BLaER1 (cell line): ENCODE results near the gene HS6ST1.

Experiments used
- H3K27ac ChIP-seq: shearing (Covaris generic); formaldehyde crosslinking; 2 replicates; pipeline ENCODE4 v1.8.1; 2022
- H3K27me3 ChIP-seq: shearing (Covaris generic); formaldehyde crosslinking; 2 replicates; pipeline ENCODE4 v1.8.1; 2022
- H3K36me3 ChIP-seq: shearing (Covaris generic); formaldehyde crosslinking; 2 replicates; pipeline ENCODE4 v1.8.1; 2022
- H3K4me1 ChIP-seq: shearing (Covaris generic); formaldehyde crosslinking; 2 replicates; pipeline ENCODE4 v1.8.1; 2022
- H3K4me2 ChIP-seq: shearing (Covaris generic); formaldehyde crosslinking; 2 replicates; pipeline ENCODE4 v1.8.1; 2022
- H3K4me3 ChIP-seq: shearing (Covaris generic); formaldehyde crosslinking; 2 replicates; pipeline ENCODE4 v1.8.1; 2022
- H3K9ac ChIP-seq: shearing (Covaris generic); formaldehyde crosslinking; 2 replicates; pipeline ENCODE4 v1.8.1; 2022
- H3K9me3 ChIP-seq: shearing (Covaris generic); formaldehyde crosslinking; 2 replicates; pipeline ENCODE4 v1.8.1; 2022
- H4K20me1 ChIP-seq: shearing (Covaris generic); formaldehyde crosslinking; 2 replicates; pipeline ENCODE4 v1.8.1; 2022
- Cebpa-rat ChIP-seq: shearing (Covaris generic); IDR thresholded peaks from 2 replicates; pipeline ENCODE4 v1.8.1; 2022

HS6ST1 gene

GRCh38 chr2:128300151-128301020 lies 18.3 kb downstream of the HS6ST1 start:
- 0 out of 2 replicates have a peak overlapping the region, but pooled peaks have one; percentile 70 for H3K27ac ChIP-seq
- H4K20me1 ChIP-seq = peaks cover 100% of the 10 kb centered on the region
- H3K9me3 ChIP-seq = 0 out of 2 replicates have a peak, but pooled peaks cover 6% of the 10 kb centered on the region
- no peak overlapping the region for H3K4me3 ChIP-seq
- H3K4me1 ChIP-seq = peaks cover 68% of the 10 kb centered on the region
- H3K9ac ChIP-seq = peak overlapping the region; percentile 47; the same call in 1 of the 2 replicates
- no peaks in the 10 kb centered on the region for H3K27me3 ChIP-seq
- peak overlapping the region; percentile 80 for H3K4me2 ChIP-seq
- no peak for TF ChIP-seq Cebpa-rat
- peaks cover 42% of the 10 kb centered on the region for H3K36me3 ChIP-seq

- no peak for TF ChIP-seq Cebpa-rat
- Histone ChIP-seq H3K4me1 (peaks cover 68% of the 10 kb centered on the region), H4K20me1 (peaks cover 100% of the 10 kb centered on the region), H3K27ac (no peak overlapping the region; the same call in 1 of the 2 replicates), H3K27me3 (no peaks in the 10 kb centered on the region), H3K4me3 (no peak overlapping the region), H3K36me3 (peaks cover 49% of the 10 kb centered on the region), H3K9ac (no peak overlapping the region), H3K9me3 (0 out of 2 replicates have a peak, but pooled peaks cover 6% of the 10 kb centered on the region), H3K4me2 (no peak overlapping the region; the same call in 1 of the 2 replicates)
Observed at GRCh38 chr2:128299628-128300027, 19.0 kb downstream of the HS6ST1 start.

- Histone ChIP-seq H3K36me3 (peaks cover 51% of the 10 kb centered on the region), H3K4me3 (no peak overlapping the region), H3K4me2 (no peak overlapping the region), H3K27ac (no peak overlapping the region), H3K9me3 (0 out of 2 replicates have a peak, but pooled peaks cover 6% of the 10 kb centered on the region), H3K9ac (no peak overlapping the region), H3K4me1 (peaks cover 68% of the 10 kb centered on the region), H3K27me3 (no peaks in the 10 kb centered on the region), H4K20me1 (peaks cover 100% of the 10 kb centered on the region)
- no peak for TF ChIP-seq Cebpa-rat
Observed at GRCh38 chr2:128298846-128299507, 19.7 kb downstream of the HS6ST1 start.

- Histone ChIP-seq H4K20me1 (peaks cover 100% of the 10 kb centered on the region), H3K36me3 (peaks cover 47% of the 10 kb centered on the region), H3K27me3 (no peaks in the 10 kb centered on the region), H3K27ac (no peak overlapping the region), H3K9ac (no peak overlapping the region), H3K4me3 (no peak overlapping the region), H3K9me3 (0 out of 2 replicates have a peak, but pooled peaks cover 6% of the 10 kb centered on the region), H3K4me1 (peaks cover 68% of the 10 kb centered on the region), H3K4me2 (no peak overlapping the region)
- no peak for TF ChIP-seq Cebpa-rat
Observed at GRCh38 chr2:128298286-128298685, 20.4 kb downstream of the HS6ST1 start.

- Histone ChIP-seq H3K36me3 (peaks cover 27% of the 10 kb centered on the region), H3K4me2 (peak overlapping the region; percentile 38), H3K27me3 (no peaks in the 10 kb centered on the region), H3K27ac (peak overlapping the region; percentile 28), H4K20me1 (peaks cover 100% of the 10 kb centered on the region), H3K9ac (no peak overlapping the region; the same call in 1 of the 2 replicates), H3K4me3 (no peak overlapping the region), H3K9me3 (0 out of 2 replicates have a peak, but pooled peaks cover 6% of the 10 kb centered on the region), H3K4me1 (peaks cover 73% of the 10 kb centered on the region)
- no peak for TF ChIP-seq Cebpa-rat
Observed at GRCh38 chr2:128293870-128294455, 24.7 kb downstream of the HS6ST1 start.

- TF ChIP-seq Cebpa-rat = no peak
- Histone ChIP-seq H3K9ac (no peak overlapping the region; the same call in 1 of the 2 replicates), H4K20me1 (peaks cover 100% of the 10 kb centered on the region), H3K4me1 (peaks cover 79% of the 10 kb centered on the region), H3K27ac (peak overlapping the region; percentile 28), H3K4me2 (peak overlapping the region; percentile 88; the same call in 1 of the 2 replicates), H3K9me3 (0 out of 2 replicates have a peak, but pooled peaks cover 5% of the 10 kb centered on the region), H3K27me3 (no peaks in the 10 kb centered on the region), H3K36me3 (peaks cover 22% of the 10 kb centered on the region), H3K4me3 (no peak overlapping the region)
Observed at GRCh38 chr2:128293426-128293755, 25.3 kb downstream of the HS6ST1 start.

GRCh38 chr2:128292599-128293425 lies 25.9 kb downstream of the HS6ST1 start:
- Histone ChIP-seq H3K9ac (peak overlapping the region; percentile 52; the same call in 1 of the 2 replicates), H3K36me3 (peaks cover 19% of the 10 kb centered on the region)

GRCh38 chr2:128291844-128292598 lies 26.6 kb downstream of the HS6ST1 start:
- TF ChIP-seq Cebpa-rat = no peak
- Histone ChIP-seq H3K36me3 (peaks cover 20% of the 10 kb centered on the region), H4K20me1 (peaks cover 100% of the 10 kb centered on the region), H3K4me3 (peak overlapping the region; percentile 13; the same call in 1 of the 2 replicates), H3K27me3 (no peaks in the 10 kb centered on the region), H3K4me2 (peak overlapping the region; percentile 88), H3K9me3 (no peaks in the 10 kb centered on the region), H3K27ac (peak overlapping the region; percentile 79), H3K9ac (peak overlapping the region; percentile 52), H3K4me1 (peaks cover 92% of the 10 kb centered on the region)

More at GRCh38 chr2:128292599-128293425, 25.9 kb downstream of the HS6ST1 start:
- Histone ChIP-seq H3K4me1 (peaks cover 84% of the 10 kb centered on the region), H3K27me3 (no peaks in the 10 kb centered on the region), H3K4me3 (no peak overlapping the region), H3K4me2 (peak overlapping the region; percentile 88), H4K20me1 (peaks cover 100% of the 10 kb centered on the region), H3K9me3 (no peaks in the 10 kb centered on the region), H3K27ac (peak overlapping the region; percentile 79)
- TF ChIP-seq Cebpa-rat = no peak
